Measurements from ENCODE around the gene DYNC1H1.

The DYNC1H1 gene

GRCh38 chr14:102005336-102005735 is 41.0 kb downstream of the DYNC1H1 start:
- DNase-seq: no peak

- no peak for DNase-seq
These were observed 43.6 kb downstream of the DYNC1H1 start for GRCh38 chr14:102007916-102008418.

- DNase-seq: no peak
These were observed 44.5 kb downstream of the DYNC1H1 start for GRCh38 chr14:102008891-102009290.

GRCh38 chr14:102011631-102012030 is 47.3 kb downstream of the DYNC1H1 start:
- DNase-seq: no peak

- no peak for DNase-seq
These were observed 48.0 kb downstream of the DYNC1H1 start for GRCh38 chr14:102012336-102012735.

GRCh38 chr14:102013669-102014200 is 49.4 kb downstream of the DYNC1H1 start:
- no peak for DNase-seq

- no peak for DNase-seq
These were observed 50.8 kb downstream of the DYNC1H1 start for GRCh38 chr14:102015045-102015685.

- DNase-seq: no peak
These were observed 51.4 kb downstream of the DYNC1H1 start for GRCh38 chr14:102015771-102016170.

- no peak for DNase-seq
These were observed 52.2 kb downstream of the DYNC1H1 start for GRCh38 chr14:102016420-102017090.

- DNase-seq: no peak
These were observed 53.9 kb downstream of the DYNC1H1 start for GRCh38 chr14:102018251-102018650.

- no peak for DNase-seq
These were observed 54.7 kb downstream of the DYNC1H1 start for GRCh38 chr14:102019006-102019540.

GRCh38 chr14:102020058-102020971 is 55.9 kb downstream of the DYNC1H1 start:
- DNase-seq: peak; percentile 10

GRCh38 chr14:102026934-102027333 is 62.6 kb downstream of the DYNC1H1 start:
- no peak for DNase-seq

- no peak for DNase-seq
These were observed 63.6 kb downstream of the DYNC1H1 start for GRCh38 chr14:102027951-102028350.

- no peak for DNase-seq
These were observed 64.4 kb downstream of the DYNC1H1 start for GRCh38 chr14:102028733-102029132.

- no peak for DNase-seq
These were observed 65.6 kb downstream of the DYNC1H1 start for GRCh38 chr14:102029956-102030355.

- DNase-seq: no peak
These were observed 68.9 kb downstream of the DYNC1H1 start for GRCh38 chr14:102033241-102033640.

- DNase-seq: no peak
These were observed 69.9 kb downstream of the DYNC1H1 start for GRCh38 chr14:102034301-102034700.

GRCh38 chr14:102035914-102036313 is 71.5 kb downstream of the DYNC1H1 start:
- no peak for DNase-seq

GRCh38 chr14:102037686-102038085 is 73.3 kb downstream of the DYNC1H1 start:
- DNase-seq: no peak

GRCh38 chr14:102039157-102039556 is 74.8 kb downstream of the DYNC1H1 start:
- DNase-seq: no peak

GRCh38 chr14:102040153-102040552 is 75.8 kb downstream of the DYNC1H1 start:
- no peak for DNase-seq

GRCh38 chr14:102042699-102043098 is 78.3 kb downstream of the DYNC1H1 start:
- DNase-seq: no peak
